ENCODE measurements around the gene CEP126. TPM values are rescaled to one million over a fixed set of nuclear protein-coding genes. Genes with fewer than 3 reads are reported as not detected.

Gene CEP126
- total RNA-seq, 1 donor from 2014 or later = 9.6 TPM

DNA sequence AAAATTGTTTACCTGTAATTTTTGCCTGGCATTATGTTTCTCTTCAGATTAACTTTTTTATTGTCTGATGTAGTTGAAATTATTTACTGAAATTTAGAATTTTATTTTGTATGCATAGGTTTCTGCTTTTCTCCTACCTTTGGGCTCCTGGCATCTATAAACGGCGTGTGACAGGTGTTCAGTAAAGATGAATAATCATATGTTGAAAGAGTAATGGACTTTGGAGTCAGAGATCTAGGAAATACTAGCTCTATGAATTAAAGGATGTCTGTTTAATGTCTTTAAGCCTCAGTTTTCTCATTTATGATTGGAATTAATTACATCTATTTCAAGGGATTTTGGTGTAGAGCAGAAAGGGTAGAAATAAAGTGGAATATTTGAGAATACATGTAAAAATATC, 8.7 kb downstream of the CEP126 start:
- H3K27me3 Mint-ChIP-seq (ENCODE audit: unreplicated experiment) = no peaks in the 10 kb centered on the region

DNA sequence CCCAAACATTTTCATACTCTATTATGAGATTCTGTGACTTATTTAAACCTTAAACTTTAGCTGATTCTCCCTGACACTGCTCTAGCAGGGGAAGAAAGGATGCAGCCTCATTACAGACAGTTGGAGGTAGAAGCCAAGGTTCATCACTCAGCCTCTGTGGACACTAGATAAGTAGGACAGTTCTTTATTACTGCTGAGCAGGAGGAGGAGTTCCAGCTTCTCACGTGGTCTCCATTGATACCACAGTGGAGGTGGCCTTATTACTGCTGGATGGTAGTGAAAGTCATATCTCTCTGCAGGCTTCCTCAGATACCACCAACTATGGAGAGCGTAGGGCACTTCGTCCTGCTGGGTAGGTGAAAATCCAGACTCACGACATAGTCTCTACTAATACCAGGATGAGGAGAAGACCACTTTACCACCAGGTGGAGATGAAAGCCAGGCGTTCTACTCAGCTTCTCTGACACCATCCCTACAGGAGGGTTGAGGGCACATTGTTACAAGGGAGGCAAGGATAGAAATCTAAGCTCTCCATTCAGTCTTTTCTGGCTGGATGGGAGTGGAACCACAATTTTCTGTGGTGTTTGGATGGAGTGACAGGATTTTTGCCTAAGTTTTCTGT, 14.6 kb downstream of the CEP126 start:
- no peak overlapping the region for H3K4me3 Mint-ChIP-seq (ENCODE audit: unreplicated experiment)
- TF ChIP-seq, protein P1, sequence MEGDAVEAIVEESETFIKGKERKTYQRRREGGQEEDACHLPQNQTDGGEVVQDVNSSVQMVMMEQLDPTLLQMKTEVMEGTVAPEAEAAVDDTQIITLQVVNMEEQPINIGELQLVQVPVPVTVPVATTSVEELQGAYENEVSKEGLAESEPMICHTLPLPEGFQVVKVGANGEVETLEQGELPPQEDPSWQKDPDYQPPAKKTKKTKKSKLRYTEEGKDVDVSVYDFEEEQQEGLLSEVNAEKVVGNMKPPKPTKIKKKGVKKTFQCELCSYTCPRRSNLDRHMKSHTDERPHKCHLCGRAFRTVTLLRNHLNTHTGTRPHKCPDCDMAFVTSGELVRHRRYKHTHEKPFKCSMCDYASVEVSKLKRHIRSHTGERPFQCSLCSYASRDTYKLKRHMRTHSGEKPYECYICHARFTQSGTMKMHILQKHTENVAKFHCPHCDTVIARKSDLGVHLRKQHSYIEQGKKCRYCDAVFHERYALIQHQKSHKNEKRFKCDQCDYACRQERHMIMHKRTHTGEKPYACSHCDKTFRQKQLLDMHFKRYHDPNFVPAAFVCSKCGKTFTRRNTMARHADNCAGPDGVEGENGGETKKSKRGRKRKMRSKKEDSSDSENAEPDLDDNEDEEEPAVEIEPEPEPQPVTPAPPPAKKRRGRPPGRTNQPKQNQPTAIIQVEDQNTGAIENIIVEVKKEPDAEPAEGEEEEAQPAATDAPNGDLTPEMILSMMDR (IDR thresholded peaks at IDR 0.05) = no peak
- DNase-seq (ENCODE audit: extremely low spot score, unreplicated experiment) = no peak
- no peaks in the 10 kb centered on the region for H3K27me3 Mint-ChIP-seq (ENCODE audit: unreplicated experiment)
- H3K9me3 Mint-ChIP-seq (ENCODE audit: unreplicated experiment) = peaks cover 16% of the 10 kb centered on the region
- H3K27ac Mint-ChIP-seq (ENCODE audit: unreplicated experiment) = no peak overlapping the region
- H3K36me3 Mint-ChIP-seq (ENCODE audit: unreplicated experiment) = peaks cover 42% of the 10 kb centered on the region
- H3K4me1 Mint-ChIP-seq (ENCODE audit: unreplicated experiment) = no peaks in the 10 kb centered on the region

More for the DNA sequence above, 8.7 kb downstream of the CEP126 start:
- Mint-ChIP-seq H3K27ac (ENCODE audit: unreplicated experiment) (no peak overlapping the region), H3K4me3 (ENCODE audit: unreplicated experiment) (no peak overlapping the region), H3K36me3 (ENCODE audit: unreplicated experiment) (peaks cover 24% of the 10 kb centered on the region), H3K4me1 (ENCODE audit: unreplicated experiment) (peaks cover 4% of the 10 kb centered on the region), H3K9me3 (ENCODE audit: unreplicated experiment) (peaks cover 9% of the 10 kb centered on the region)
- DNase-seq (ENCODE audit: extremely low spot score, unreplicated experiment) = no peak
- TF ChIP-seq, protein P1 (IDR thresholded peaks at IDR 0.05) = no peak

DNA sequence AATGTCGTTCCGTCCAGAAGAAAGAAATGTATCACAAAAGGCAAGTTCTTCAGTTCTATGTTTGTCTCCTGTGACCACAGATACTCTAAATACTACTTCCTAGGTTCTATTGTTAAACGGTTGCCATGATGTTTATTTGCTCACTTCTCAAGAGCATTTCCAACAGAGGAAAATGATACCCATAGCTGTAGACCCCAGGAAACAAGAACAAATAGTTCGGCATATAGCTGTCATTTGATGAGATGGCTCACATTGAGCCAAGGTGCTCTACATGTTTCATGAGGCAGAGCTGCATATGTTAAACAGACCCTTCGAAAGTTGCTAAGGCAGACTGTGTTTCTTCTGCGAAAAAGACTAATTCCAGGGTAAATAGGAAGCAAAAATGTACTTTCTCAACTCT, 16.9 kb downstream of the CEP126 start:
- Mint-ChIP-seq H3K27ac (ENCODE audit: unreplicated experiment) (no peak overlapping the region), H3K36me3 (ENCODE audit: unreplicated experiment) (peaks cover 32% of the 10 kb centered on the region), H3K27me3 (ENCODE audit: unreplicated experiment) (no peaks in the 10 kb centered on the region), H3K4me1 (ENCODE audit: unreplicated experiment) (no peaks in the 10 kb centered on the region), H3K4me3 (ENCODE audit: unreplicated experiment) (no peak overlapping the region), H3K9me3 (ENCODE audit: unreplicated experiment) (peaks cover 12% of the 10 kb centered on the region)
- TF ChIP-seq, protein P1 (IDR thresholded peaks at IDR 0.05) = no peak
- no peak for DNase-seq (ENCODE audit: extremely low spot score, unreplicated experiment)

DNA sequence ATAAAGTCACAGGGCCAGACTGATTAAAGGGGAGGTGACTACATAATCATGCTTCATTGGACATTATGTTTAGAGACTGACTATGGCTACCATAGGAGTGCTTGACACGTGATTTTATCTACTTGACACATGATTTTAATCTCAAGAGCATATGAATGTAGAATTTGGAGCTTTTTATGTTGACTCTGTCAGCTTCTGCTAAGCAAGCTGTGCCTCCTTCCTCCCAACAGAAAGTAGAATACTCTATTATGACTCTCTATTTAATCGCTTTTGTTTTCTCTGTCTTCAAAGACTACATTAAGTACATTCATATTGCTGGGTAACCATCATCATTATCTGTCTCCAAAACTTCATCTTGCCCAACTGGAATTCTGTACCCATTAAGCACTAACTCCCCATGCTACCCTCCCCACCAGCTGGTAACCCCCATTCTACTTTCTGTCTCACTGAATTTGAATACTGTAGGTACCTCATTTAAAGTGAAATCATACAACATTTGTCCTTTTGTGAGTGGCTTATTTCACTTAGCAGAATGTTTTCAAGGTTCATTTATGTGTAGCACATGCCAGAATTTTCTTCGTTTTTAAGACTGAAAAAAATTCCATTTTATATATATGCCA, 26.2 kb downstream of the CEP126 start:
- Mint-ChIP-seq H3K27me3 (ENCODE audit: unreplicated experiment) (no peaks in the 10 kb centered on the region), H3K36me3 (ENCODE audit: unreplicated experiment) (peaks cover 34% of the 10 kb centered on the region), H3K4me3 (ENCODE audit: unreplicated experiment) (no peak overlapping the region), H3K4me1 (ENCODE audit: unreplicated experiment) (no peaks in the 10 kb centered on the region), H3K27ac (ENCODE audit: unreplicated experiment) (no peak overlapping the region), H3K9me3 (ENCODE audit: unreplicated experiment) (no peaks in the 10 kb centered on the region)
- TF ChIP-seq, protein P1 (IDR thresholded peaks at IDR 0.05) = no peak
- DNase-seq (ENCODE audit: extremely low spot score, unreplicated experiment) = no peak

DNA sequence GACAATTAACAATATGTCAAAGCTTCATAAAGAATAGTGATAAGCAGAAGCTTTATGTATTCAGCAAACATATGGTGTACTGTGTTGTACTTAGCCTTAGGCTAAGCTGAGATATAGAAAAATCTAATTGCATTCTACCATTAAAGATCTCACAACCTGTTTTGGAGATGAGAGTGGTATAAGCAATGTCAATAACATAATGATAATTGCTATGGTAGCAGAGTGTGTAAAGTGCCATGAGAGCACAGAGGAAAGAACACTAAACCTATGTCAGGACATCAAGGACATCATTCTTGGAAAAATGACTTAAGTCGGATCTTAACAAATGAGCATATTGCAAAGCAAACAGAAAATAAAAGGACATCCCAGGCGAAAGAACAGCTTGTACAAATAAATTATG, 30.1 kb downstream of the CEP126 start:
- no peak overlapping the region for H3K27ac Mint-ChIP-seq (ENCODE audit: unreplicated experiment)
- H3K27me3 Mint-ChIP-seq (ENCODE audit: unreplicated experiment) = no peaks in the 10 kb centered on the region
- TF ChIP-seq, protein P1 (IDR thresholded peaks at IDR 0.05) = no peak
- H3K9me3 Mint-ChIP-seq (ENCODE audit: unreplicated experiment) = no peaks in the 10 kb centered on the region
- no peak overlapping the region for H3K4me3 Mint-ChIP-seq (ENCODE audit: unreplicated experiment)
- no peak for DNase-seq (ENCODE audit: extremely low spot score, unreplicated experiment)
- peaks cover 30% of the 10 kb centered on the region for H3K36me3 Mint-ChIP-seq (ENCODE audit: unreplicated experiment)
- H3K4me1 Mint-ChIP-seq (ENCODE audit: unreplicated experiment) = no peaks in the 10 kb centered on the region
